Lower lobe of right lung (tissue), 2 donors: Measurements from ENCODE around the gene MPO. TPM values are rescaled to one million over a fixed set of nuclear protein-coding genes. Genes with fewer than 3 reads are reported as not detected.

ENCODE experiments used
- ATAC-seq, 2 donors: fragments of 200-7000 bp; cut with Tn5 transposase; one replicate each; pipeline ENCODE4 v1.9.1; 2020 to 2022; ENCODE audit warnings: mild to moderate bottlenecking in 2 of 2, moderate library complexity in 2 of 2
- DNase-seq: peaks from one replicate; pipeline ENCODE4 v3.0.0-alpha.2; 2020
- H3K27ac ChIP-seq: fragments of 200-600 bp; one replicate; pipeline ENCODE4 v1.8.0; 2022
- H3K27me3 ChIP-seq: fragments of 200-600 bp; one replicate; pipeline ENCODE4 v1.8.0; 2022; ENCODE audit warnings: low read depth
- H3K36me3 ChIP-seq: fragments of 200-600 bp; one replicate; pipeline ENCODE4 v1.8.0; 2022; ENCODE audit warnings: mild to moderate bottlenecking
- H3K4me1 ChIP-seq: fragments of 200-600 bp; one replicate; pipeline ENCODE4 v1.8.0; 2022
- H3K4me3 ChIP-seq: fragments of 200-600 bp; one replicate; pipeline ENCODE4 v1.8.0; 2022; ENCODE audit warnings: mild to moderate bottlenecking
- H3K9me3 ChIP-seq: fragments of 200-600 bp; one replicate; pipeline ENCODE4 v1.8.0; 2022
- CTCF ChIP-seq: fragments of 200-600 bp; IDR thresholded peaks from one replicate; pipeline ENCODE4 v1.8.0; 2022; ENCODE audit warnings: antibody characterized with exemption, mild to moderate bottlenecking
- intact Hi-C: fragments of 100-400 bp; cut with DNase I; formaldehyde crosslinking; loops from one replicate; pipeline ENCODE4 v1.11.0; 2022
- total RNA-seq: library from RNA; stranded (reverse); fragmentation: NEBNext Ultra II Directional; extraction: Animal tissue kit (Norgen Biotek cat#: 25700); gene quantifications from one replicate; pipeline ENCODE4 v1.2.1, GENCODE V29; 2021
- donor health status: DM: no; HTN: yes; CAD: no; lungs with severe emphysema.

MPO gene
- total RNA-seq, 1 donor from 2014 or later: 1.1 TPM

- no peaks in the 10 kb centered on the region for H3K27me3 ChIP-seq
- peak overlapping the region; percentile 67 for H3K27ac ChIP-seq
- no peaks in the 10 kb centered on the region for H3K9me3 ChIP-seq
- H3K4me3 ChIP-seq: peak overlapping the region; percentile 59
- ATAC-seq (no peak), DNase-seq (no peak)
- H3K36me3 ChIP-seq: no peaks in the 10 kb centered on the region
- peaks cover 16% of the 10 kb centered on the region for H3K4me1 ChIP-seq
- no peak for TF ChIP-seq CTCF
- intact Hi-C loops: no loop called here
Measured at GRCh38 chr17:58324056-58324408, 43.3 kb upstream of the MPO start.

- ATAC-seq (no peak), DNase-seq (no peak)
- Histone ChIP-seq H3K27me3 (no peaks in the 10 kb centered on the region), H3K27ac (peak overlapping the region; percentile 67), H3K9me3 (no peaks in the 10 kb centered on the region), H3K4me1 (peaks cover 15% of the 10 kb centered on the region), H3K4me3 (peak overlapping the region; percentile 59), H3K36me3 (no peaks in the 10 kb centered on the region)
- TF ChIP-seq CTCF: no peak
- intact Hi-C loops: no loop called here
Measured at GRCh38 chr17:58323366-58324055, 42.8 kb upstream of the MPO start.

GRCh38 chr17:58322581-58323185 is 41.9 kb upstream of the MPO start:
- no peak for ATAC-seq
- intact Hi-C loops: no loop called here
- DNase-seq: no peak

DNA sequence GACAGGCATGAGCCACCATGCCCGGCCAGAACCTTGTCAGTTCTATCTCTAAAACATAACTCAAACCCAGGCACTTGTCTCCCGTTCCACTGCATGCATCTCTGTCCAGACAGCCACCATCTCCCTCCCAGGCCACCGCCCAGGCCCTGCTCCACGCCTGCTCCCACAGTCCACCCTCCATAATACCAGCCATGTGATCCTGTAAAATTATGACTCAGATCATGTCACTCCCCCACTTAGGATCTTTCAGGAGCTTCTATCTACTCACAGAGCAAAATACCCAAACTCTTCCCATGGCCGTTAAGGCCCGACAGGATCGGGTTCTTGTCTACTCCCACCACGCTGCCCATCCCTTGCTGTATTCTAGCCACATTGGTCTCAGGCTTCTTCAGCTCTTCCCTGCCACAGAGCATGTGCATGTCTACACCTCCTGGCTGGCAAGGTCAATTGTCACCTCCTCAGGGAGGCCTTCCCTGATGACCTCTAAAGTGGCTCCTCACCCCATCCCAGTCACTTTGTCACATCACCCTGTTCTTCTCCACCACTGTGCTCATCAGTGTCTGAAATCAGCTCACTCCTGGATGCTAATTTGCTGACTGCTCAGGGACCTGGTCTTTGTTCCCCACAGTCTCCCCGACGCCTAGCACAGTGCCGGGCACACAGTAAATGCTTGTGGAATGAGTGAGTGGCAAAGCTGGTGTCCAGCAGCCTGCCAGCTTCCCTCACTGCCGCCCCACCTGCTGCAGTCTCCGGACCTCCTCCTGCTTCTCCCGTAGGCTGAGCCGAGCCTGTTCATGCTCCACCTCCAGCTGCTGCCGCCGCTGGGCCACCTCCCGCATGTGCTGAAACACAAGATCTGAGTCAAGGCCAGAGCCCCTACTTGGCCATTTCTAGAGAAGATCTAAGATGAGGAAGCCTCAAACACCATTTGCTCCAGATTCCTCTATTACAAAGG is 41.1 kb upstream of the MPO start:
- intact Hi-C loops: no loop called here

More at GRCh38 chr17:58322581-58323185, 41.9 kb upstream of the MPO start:
- no peaks in the 10 kb centered on the region for H3K36me3 ChIP-seq
- no peak for TF ChIP-seq CTCF
- peaks cover 15% of the 10 kb centered on the region for H3K4me1 ChIP-seq
- H3K27ac ChIP-seq: no peak overlapping the region
- H3K27me3 ChIP-seq: no peaks in the 10 kb centered on the region
- H3K9me3 ChIP-seq: no peaks in the 10 kb centered on the region
- no peak overlapping the region for H3K4me3 ChIP-seq

More for the DNA sequence above, 41.1 kb upstream of the MPO start:
- Histone ChIP-seq H3K4me3 (no peak overlapping the region), H3K27ac (no peak overlapping the region), H3K36me3 (no peaks in the 10 kb centered on the region), H3K9me3 (no peaks in the 10 kb centered on the region), H3K4me1 (peaks cover 15% of the 10 kb centered on the region), H3K27me3 (no peaks in the 10 kb centered on the region)
- TF ChIP-seq CTCF: no peak
- peak; percentile 14 for DNase-seq
- ATAC-seq: no peak
